Cardiac fibroblast (primary cell): Measurements from ENCODE around the gene DNM3.

Experiments
- DNase-seq, 2 donors: peaks; one replicate each; pipeline versions ENCODE4 v3.0.0 to v3.0.0-alpha.2; 2010; ENCODE audit warnings: low read depth in 2 of 2
- H3K4me3 ChIP-seq, 2 donors: replicated peaks in 1 of 2; 1 replicate in 1 of 2; 2 replicates in 1 of 2; pipeline ENCODE4 v1.5.1; 2011; ENCODE audit warnings: low read depth in 2 of 2, low read length in 2 of 2, mild to moderate bottlenecking in 2 of 2, moderate library complexity in 1 of 2
- TF ChIP-seq, protein P1 (sequence below): IDR thresholded peaks from one replicate; pipeline ENCODE4 v1.5.1; 2011; ENCODE audit warnings: low read depth, mild to moderate bottlenecking, low read length, inconsistent platforms

The DNM3 gene

DNA sequence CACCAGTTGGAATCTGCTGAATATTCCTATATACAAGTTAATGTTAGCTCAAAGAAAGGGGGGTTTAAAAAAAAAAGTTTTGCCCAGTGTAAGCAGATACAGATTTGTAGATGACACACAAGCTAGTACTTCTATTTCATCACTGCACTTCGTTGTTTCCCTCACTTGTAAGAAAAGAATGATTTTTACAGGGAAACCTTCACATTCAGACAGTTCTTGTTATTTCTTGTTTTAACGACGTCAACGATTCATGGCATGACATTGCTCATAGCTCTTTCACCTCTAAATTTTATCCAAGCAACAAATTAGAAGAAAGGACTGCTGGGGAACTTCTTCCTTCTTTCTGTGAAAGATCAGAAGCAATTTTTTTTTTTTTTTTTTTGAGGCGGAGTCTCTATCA lies 553.5 kb downstream of the DNM3 start:
- DNase-seq = no peak
- no peak overlapping the region for H3K4me3 ChIP-seq
- TF ChIP-seq, protein P1, sequence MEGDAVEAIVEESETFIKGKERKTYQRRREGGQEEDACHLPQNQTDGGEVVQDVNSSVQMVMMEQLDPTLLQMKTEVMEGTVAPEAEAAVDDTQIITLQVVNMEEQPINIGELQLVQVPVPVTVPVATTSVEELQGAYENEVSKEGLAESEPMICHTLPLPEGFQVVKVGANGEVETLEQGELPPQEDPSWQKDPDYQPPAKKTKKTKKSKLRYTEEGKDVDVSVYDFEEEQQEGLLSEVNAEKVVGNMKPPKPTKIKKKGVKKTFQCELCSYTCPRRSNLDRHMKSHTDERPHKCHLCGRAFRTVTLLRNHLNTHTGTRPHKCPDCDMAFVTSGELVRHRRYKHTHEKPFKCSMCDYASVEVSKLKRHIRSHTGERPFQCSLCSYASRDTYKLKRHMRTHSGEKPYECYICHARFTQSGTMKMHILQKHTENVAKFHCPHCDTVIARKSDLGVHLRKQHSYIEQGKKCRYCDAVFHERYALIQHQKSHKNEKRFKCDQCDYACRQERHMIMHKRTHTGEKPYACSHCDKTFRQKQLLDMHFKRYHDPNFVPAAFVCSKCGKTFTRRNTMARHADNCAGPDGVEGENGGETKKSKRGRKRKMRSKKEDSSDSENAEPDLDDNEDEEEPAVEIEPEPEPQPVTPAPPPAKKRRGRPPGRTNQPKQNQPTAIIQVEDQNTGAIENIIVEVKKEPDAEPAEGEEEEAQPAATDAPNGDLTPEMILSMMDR = no peak

DNA sequence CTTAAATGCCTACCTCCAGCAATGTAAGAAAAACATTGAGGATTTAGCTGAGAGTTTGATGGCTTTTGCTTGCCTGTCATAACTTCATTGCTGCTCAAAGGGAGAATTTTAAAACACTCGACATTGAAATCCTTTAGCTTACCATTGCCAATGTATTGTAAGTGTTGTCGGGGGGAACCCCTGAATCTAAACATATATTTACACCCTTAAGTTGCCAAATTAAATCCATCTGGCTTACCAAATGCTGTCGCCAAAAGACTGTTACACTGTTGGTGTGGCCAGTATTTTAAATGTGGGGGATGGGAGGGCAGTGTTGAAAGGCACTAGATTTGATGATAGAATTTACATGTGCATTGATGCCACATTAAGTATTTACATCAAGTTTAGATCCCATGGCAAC lies 554.3 kb downstream of the DNM3 start:
- TF ChIP-seq, protein P1 = no peak
- H3K4me3 ChIP-seq = no peak overlapping the region
- no peak for DNase-seq

DNA sequence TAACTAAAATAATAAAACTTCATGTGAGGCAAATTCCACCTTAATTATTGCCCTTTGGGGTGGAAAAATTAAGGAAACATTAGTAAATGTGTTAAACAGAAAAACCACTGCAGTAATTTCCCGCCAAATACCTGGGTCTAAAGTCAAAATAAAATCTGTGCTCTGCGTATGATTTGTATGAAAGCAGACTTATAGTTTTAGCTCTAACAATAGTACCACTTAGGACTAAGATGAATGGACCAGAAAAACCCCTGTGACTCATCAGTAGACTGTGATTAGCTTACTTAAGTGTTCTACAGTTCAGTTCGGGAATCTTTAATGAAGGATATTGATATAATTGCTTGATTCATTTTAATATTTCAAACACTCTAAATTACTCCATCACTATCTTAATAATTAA lies 555.9 kb downstream of the DNM3 start:
- DNase-seq = peak; percentile 57 to 79
- H3K4me3 ChIP-seq = no peak overlapping the region
- TF ChIP-seq, protein P1 = no peak

DNA sequence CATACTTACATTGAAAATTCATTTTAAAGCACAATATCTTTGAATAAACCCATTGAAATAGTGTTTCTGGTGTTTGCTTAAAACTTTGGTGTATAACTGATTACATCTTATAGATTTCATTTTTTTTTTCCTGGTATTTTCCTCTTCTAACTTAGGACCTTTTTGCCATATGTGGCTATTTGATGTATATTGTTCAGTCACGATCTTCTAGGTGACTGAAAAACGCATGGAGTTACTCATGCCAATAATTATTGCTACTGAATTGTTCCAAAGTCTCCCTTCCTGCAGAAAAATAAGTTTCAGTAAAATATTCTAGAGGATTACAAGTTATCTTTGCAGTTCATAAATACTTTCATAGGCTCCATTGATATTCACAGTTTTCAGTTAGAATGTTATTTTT lies 556.3 kb downstream of the DNM3 start:
- no peak for DNase-seq
- TF ChIP-seq, protein P1 = no peak
- no peak overlapping the region for H3K4me3 ChIP-seq

DNA sequence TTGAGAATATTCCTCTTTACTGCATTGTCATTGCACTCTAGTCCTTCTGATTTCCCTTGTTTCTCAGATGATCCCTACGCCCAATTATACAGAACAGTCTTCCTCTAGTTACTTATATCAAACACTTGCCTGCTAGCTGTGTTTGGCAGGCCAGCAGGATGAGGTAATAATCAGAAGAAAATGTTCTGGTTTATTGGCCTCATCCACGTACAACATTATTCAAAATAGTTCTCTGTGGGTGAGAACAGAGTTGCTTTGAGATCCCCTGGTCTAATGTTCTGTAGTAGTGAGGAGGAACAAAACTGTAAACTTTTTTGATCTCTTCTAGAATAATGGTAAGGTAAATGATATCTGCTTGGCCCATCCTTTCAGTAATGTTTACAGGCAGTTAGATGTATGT lies 556.9 kb downstream of the DNM3 start:
- TF ChIP-seq, protein P1 = no peak
- no peak overlapping the region for H3K4me3 ChIP-seq
- peak; percentile 45 to 57 for DNase-seq

DNA sequence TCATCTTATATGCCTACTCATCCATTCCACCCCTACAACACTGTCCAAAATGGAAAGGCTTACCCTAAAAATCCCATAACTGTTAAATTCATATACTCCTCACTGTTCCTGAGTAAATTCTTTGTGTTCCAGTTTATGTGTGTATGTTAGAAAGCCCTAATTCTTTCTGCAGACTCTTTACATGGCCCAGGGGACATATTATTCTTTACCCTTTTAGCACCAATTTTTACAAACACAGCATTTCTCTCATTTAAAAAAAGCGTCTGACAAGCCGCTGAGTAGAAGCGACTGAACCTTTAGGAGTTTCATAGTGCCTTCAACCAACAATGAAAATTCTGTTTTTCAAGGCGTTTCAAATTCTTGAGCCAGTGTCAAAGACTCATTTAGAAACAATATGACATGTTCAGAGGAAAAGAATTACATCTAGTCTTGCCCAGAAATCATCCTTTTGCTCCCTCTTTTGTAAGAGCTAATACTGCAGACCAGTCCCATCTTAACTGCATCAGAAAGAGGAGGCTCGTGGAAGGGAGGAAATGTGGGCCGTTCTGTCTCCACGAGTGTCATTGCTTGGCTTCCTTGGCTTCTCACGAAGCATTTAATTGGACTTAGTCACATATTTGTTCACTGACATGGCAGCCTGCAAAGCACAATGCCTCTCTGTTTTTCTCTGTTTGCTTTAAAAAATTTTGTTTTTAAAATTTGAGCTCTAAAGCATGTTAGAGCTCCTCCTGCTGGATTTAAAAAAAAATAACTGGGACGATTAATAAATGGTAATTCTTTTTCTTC lies 557.9 kb downstream of the DNM3 start:
- TF ChIP-seq, protein P1 = peak; percentile 7
- H3K4me3 ChIP-seq = no peak overlapping the region
- DNase-seq = peak; percentile 97 to 98
